DOHH2 (cell line): ENCODE data around the gene EEIG2.

Source experiments
- H3F3A ChIP-seq: fragments of 200-600 bp; sonication (generic), shearing (Covaris generic); 2 replicates; pipeline ENCODE4 v1.6.0; 2016; ENCODE audit warnings: antibody characterized with exemption, mild to moderate bottlenecking; ENCODE audit not compliant: control insufficient read depth, insufficient read depth
- H3K27ac ChIP-seq: fragments of 200-600 bp; sonication (generic); 2 replicates; pipeline ENCODE4 v1.5.1; 2014; ENCODE audit warnings: low read depth, mild to moderate bottlenecking, low read length, moderate library complexity
- H3K27me3 ChIP-seq: fragments of 200-600 bp; sonication (generic); 2 replicates; pipeline ENCODE4 v1.6.1; 2014; ENCODE audit warnings: mild to moderate bottlenecking, low read length, mixed read lengths; ENCODE audit not compliant: control insufficient read depth
- H3K36me3 ChIP-seq: fragments of 200-600 bp; sonication (generic); 2 replicates; pipeline ENCODE4 v1.6.1; 2014; ENCODE audit warnings: mild to moderate bottlenecking, low read length, moderate library complexity, mixed read lengths; ENCODE audit not compliant: control insufficient read depth
- H3K4me1 ChIP-seq: fragments of 200-600 bp; sonication (generic); 2 replicates; pipeline ENCODE4 v1.6.1; 2014; ENCODE audit warnings: mild to moderate bottlenecking, low read length, mixed read lengths; ENCODE audit not compliant: control insufficient read depth
- H3K4me2 ChIP-seq: fragments of 200-600 bp; sonication (generic); 2 replicates; pipeline ENCODE4 v1.6.0; 2014; ENCODE audit warnings: mild to moderate bottlenecking, low read length, moderate library complexity
- H3K4me3 ChIP-seq: fragments of 200-600 bp; sonication (generic); 2 replicates; pipeline ENCODE4 v1.5.1; 2014; ENCODE audit warnings: mild to moderate bottlenecking, low read length, mixed read lengths
- H3K79me2 ChIP-seq: fragments of 200-600 bp; sonication (generic); 2 replicates; pipeline ENCODE4 v1.6.1; 2014; ENCODE audit warnings: mild to moderate bottlenecking, low read length, mixed read lengths; ENCODE audit not compliant: control insufficient read depth
- H3K9me2 ChIP-seq: fragments of 200-600 bp; sonication (generic); replicated peaks from 2 replicates; pipeline ENCODE4 v1.6.1; 2014; ENCODE audit warnings: mild to moderate bottlenecking, low read length, mixed read lengths; ENCODE audit not compliant: control insufficient read depth
- H3K9me3 ChIP-seq: fragments of 200-600 bp; sonication (generic); 2 replicates; pipeline ENCODE4 v1.6.1; 2014; ENCODE audit warnings: antibody characterized with exemption, low read length, mixed read lengths; ENCODE audit not compliant: control insufficient read depth, insufficient read depth
- H4K20me1 ChIP-seq: fragments of 200-600 bp; sonication (generic); 2 replicates; pipeline ENCODE4 v1.6.0; 2014; ENCODE audit warnings: low read depth, mild to moderate bottlenecking, antibody characterized with exemption, low read length, moderate library complexity; ENCODE audit not compliant: control insufficient read depth, insufficient read depth
- EZH2phosphoT487 ChIP-seq: fragments of 200-600 bp; sonication (generic); IDR thresholded peaks from 2 replicates; pipeline ENCODE4 v1.6.1; 2017; ENCODE audit warnings: borderline replicate concordance, mild to moderate bottlenecking, antibody characterized with exemption, low read length, moderate library complexity, mixed read lengths
- TF ChIP-seq, protein P1 (sequence below): fragments of 200-600 bp; sonication (generic); IDR thresholded peaks from one replicate; pipeline ENCODE4 v1.5.1; 2014; ENCODE audit warnings: antibody characterized with exemption, mild to moderate bottlenecking, low read depth, low read length; ENCODE audit not compliant: poor library complexity, severe bottlenecking

Gene EEIG2

DNA sequence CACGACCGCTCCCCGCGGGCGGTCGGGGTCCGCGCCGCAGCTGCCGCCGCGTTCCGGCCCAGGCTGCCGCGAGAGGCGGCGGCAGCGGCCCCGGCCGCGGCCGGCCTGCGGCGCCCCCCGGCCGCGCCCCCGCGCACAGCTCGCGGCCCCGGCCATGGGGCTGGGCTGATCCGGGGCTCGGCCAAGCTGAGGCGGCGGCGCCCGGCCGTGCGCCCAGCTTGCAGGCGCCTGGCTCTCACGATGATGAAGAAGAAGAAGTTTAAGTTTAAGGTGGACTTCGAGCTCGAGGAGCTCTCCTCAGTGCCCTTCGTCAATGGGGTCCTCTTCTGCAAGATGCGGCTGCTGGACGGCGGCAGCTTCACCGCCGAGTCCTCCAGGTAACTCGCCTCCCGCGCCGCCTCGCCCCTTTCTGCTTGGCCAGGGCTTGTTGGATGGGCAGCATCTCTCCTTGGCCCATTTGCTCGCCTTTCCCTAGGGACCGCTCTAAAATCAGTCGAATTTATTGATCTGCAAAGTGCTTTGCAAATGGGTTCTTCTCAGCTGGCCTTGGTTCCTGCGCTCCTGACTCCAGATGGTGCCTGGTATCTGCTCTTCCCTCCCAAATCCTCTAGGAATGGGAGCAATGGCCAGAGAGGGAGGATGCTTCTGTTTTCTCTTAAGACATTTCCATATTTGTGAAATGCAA lies 431 bp downstream of the EEIG2 start:
- TF ChIP-seq, protein P1, sequence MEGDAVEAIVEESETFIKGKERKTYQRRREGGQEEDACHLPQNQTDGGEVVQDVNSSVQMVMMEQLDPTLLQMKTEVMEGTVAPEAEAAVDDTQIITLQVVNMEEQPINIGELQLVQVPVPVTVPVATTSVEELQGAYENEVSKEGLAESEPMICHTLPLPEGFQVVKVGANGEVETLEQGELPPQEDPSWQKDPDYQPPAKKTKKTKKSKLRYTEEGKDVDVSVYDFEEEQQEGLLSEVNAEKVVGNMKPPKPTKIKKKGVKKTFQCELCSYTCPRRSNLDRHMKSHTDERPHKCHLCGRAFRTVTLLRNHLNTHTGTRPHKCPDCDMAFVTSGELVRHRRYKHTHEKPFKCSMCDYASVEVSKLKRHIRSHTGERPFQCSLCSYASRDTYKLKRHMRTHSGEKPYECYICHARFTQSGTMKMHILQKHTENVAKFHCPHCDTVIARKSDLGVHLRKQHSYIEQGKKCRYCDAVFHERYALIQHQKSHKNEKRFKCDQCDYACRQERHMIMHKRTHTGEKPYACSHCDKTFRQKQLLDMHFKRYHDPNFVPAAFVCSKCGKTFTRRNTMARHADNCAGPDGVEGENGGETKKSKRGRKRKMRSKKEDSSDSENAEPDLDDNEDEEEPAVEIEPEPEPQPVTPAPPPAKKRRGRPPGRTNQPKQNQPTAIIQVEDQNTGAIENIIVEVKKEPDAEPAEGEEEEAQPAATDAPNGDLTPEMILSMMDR = no peak
- no peak for TF ChIP-seq EZH2phosphoT487
- Histone ChIP-seq H3K4me3 (peak overlapping the region; percentile 93), H3K27ac (peak overlapping the region; percentile 62), H3K9me2 (no peaks in the 10 kb centered on the region), H3F3A (peaks cover 26% of the 10 kb centered on the region), H3K36me3 (no peaks in the 10 kb centered on the region), H3K27me3 (no peaks in the 10 kb centered on the region), H3K79me2 (peaks cover 45% of the 10 kb centered on the region), H3K4me2 (peak overlapping the region; percentile 98), H3K4me1 (peaks cover 54% of the 10 kb centered on the region), H4K20me1 (no peaks in the 10 kb centered on the region), H3K9me3 (no peaks in the 10 kb centered on the region)

DNA sequence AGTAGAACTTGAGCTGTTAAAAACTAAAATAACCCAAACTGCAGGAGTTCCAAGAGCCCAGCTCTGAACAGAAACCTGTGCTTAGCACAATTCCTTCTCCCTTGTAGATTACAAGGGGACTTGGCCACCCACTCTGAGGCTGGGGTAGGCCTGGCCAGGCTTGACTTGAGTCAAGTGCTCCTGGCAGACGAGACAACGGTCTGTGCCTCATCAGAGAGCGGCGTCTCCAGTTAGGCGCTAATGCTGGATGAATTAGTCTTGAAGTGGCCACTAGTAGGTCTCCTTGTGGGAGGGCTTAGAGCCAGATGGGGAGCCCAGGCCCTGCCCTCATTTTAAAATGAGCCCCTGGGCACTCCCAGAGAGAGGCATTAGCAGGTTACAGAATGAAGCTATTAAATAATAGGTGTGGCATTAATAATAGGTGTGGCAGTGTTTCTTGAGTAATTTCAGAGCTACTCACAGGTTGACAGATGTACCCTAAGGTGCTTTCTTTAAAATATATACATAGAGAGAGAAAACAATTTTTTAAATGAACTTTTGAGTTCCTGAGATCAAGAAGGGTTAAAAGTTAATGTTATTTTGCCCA lies 1.1 kb downstream of the EEIG2 start:
- Histone ChIP-seq H4K20me1 (no peaks in the 10 kb centered on the region), H3K9me3 (no peaks in the 10 kb centered on the region), H3K27ac (peak overlapping the region; percentile 62), H3K4me3 (peak overlapping the region; percentile 93), H3K36me3 (no peaks in the 10 kb centered on the region), H3K4me1 (peaks cover 54% of the 10 kb centered on the region), H3K79me2 (peaks cover 49% of the 10 kb centered on the region), H3K4me2 (peak overlapping the region; percentile 98), H3K9me2 (no peaks in the 10 kb centered on the region), H3F3A (peaks cover 26% of the 10 kb centered on the region), H3K27me3 (no peaks in the 10 kb centered on the region)
- TF ChIP-seq, protein P1 = no peak
- no peak for TF ChIP-seq EZH2phosphoT487

DNA sequence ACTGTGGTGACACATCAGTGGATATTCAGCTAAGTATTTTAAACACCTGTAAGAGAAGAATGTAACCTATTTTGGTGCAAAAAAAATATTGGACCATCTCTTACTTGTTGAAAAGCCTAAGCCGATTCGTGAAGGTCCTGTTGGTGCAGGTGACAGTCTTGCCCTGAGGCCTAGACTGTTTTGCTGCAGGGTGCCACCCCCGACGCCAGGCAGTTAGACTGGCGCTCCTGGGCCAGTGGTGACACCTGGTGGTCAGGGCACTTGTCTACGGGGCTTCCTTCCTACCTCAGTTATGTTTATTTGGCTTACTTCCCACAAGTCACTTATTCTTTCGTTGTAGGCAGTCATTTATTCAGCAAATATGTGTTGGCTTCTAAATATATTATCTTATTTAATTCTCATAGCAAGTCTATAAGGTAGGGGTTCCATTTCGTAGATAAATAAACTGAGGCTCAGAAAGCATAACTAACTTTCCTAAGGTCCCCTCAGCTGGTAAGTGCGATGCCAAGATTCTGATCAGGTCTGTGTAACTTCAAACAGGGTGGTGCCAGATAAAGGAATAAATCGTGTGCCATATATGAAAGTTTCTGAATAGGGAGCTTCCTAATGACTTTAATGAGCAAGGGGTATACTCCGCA lies 1.9 kb downstream of the EEIG2 start:
- Histone ChIP-seq H3K27me3 (no peaks in the 10 kb centered on the region), H4K20me1 (no peaks in the 10 kb centered on the region), H3K4me1 (peaks cover 45% of the 10 kb centered on the region), H3K9me3 (no peaks in the 10 kb centered on the region), H3K4me3 (peak overlapping the region; percentile 93), H3K9me2 (no peaks in the 10 kb centered on the region), H3K79me2 (peaks cover 54% of the 10 kb centered on the region), H3K36me3 (no peaks in the 10 kb centered on the region), H3F3A (peaks cover 26% of the 10 kb centered on the region), H3K27ac (peak overlapping the region; percentile 62), H3K4me2 (peak overlapping the region; percentile 98)
- TF ChIP-seq, protein P1 = peak; percentile 82
- TF ChIP-seq EZH2phosphoT487 = no peak
